SU-DHL-6 (cell line): ENCODE results near the gene HMG20A.
"Not testable (repeated sequence)": the region's sequence is repeated elsewhere in the genome, so short reads cannot be mapped to it uniquely, and the experiment has no call there.

Experiments used
- EZH2phosphoT487 ChIP-seq: fragments of 200-600 bp; sonication (generic), shearing (Covaris generic); conservative IDR thresholded peaks from 2 replicates; pipeline ENCODE4 v1.6.1; 2018; ENCODE audit warnings: mild to moderate bottlenecking, antibody characterized with exemption, low read length, moderate library complexity, mixed read lengths
- TF ChIP-seq, protein P1 (sequence below): fragments of 200-600 bp; sonication (generic); IDR thresholded peaks from one replicate; pipeline ENCODE4 v1.5.1; 2017; ENCODE audit warnings: antibody characterized with exemption, mild to moderate bottlenecking, low read length, moderate library complexity; ENCODE audit not compliant: insufficient read depth, poor library complexity, severe bottlenecking

DNA sequence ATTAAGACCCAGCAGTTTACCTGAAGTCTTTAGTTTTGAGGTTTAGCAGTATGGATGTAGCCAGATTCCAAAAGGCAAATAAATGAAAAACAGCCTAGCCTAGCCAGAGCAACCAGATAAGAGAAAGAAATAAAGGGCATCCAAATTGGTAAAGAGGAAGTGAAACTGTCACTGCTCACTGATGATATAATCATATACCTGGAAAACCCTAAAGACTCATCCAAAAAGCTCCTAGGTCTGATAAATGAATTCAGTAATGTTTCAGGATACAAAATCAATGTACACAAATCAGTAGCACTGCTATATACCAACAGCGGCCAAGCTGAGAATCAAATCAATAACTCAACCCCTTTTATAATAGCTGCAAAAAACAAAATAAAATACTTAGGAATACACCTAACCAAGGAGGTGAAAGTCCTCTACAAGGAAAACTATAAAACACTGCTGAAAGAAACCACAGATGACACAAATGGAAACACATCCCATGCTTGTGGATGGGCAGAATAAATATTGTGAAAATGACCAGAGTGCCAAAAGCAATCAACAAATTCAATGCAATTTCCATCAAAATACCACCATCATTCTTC lies 14.4 kb upstream of the HMG20A start:
- TF ChIP-seq, protein P1, sequence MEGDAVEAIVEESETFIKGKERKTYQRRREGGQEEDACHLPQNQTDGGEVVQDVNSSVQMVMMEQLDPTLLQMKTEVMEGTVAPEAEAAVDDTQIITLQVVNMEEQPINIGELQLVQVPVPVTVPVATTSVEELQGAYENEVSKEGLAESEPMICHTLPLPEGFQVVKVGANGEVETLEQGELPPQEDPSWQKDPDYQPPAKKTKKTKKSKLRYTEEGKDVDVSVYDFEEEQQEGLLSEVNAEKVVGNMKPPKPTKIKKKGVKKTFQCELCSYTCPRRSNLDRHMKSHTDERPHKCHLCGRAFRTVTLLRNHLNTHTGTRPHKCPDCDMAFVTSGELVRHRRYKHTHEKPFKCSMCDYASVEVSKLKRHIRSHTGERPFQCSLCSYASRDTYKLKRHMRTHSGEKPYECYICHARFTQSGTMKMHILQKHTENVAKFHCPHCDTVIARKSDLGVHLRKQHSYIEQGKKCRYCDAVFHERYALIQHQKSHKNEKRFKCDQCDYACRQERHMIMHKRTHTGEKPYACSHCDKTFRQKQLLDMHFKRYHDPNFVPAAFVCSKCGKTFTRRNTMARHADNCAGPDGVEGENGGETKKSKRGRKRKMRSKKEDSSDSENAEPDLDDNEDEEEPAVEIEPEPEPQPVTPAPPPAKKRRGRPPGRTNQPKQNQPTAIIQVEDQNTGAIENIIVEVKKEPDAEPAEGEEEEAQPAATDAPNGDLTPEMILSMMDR, result not testable (repeated sequence)
- TF ChIP-seq EZH2phosphoT487, result not testable (repeated sequence)
